Natural killer cell treated with Interleukin-12 subunit alpha and Interleukin-12 subunit beta and Interleukin-15 and Interleukin-18, amount 100 ng/mL, for 72 hours (primary cell): ENCODE data around the gene KLF7. TPM values are rescaled to one million over a fixed set of nuclear protein-coding genes. Genes with fewer than 3 reads are reported as not detected.

Source experiments
- ATAC-seq, 2 donors: fragments of 150-1000 bp; cut with Tn5 transposase in 1 of 2; sonication (Bioruptor Pico), chemical (Tn5 transposase) in 1 of 2; 2 replicates each; pipeline ENCODE4 v1.10.0; 2021
- DNase-seq: peaks from one replicate; pipeline ENCODE4 v3.0.0; 2022; ENCODE audit warnings: low spot score
- H3K27ac Mint-ChIP-seq, 2 donors: 1 replicate in 1 of 2; 2 replicates in 1 of 2; pipeline ENCODE4 v1.8.0; 2022; ENCODE audit warnings: mixed read lengths in 2 of 2, mild to moderate bottlenecking in 1 of 2, moderate library complexity in 1 of 2
- H3K27me3 Mint-ChIP-seq, 2 donors: 1 replicate in 1 of 2; 2 replicates in 1 of 2; pipeline ENCODE4 v1.8.0; 2022; ENCODE audit warnings: mixed read lengths in 2 of 2
- H3K36me3 Mint-ChIP-seq: one replicate; pipeline ENCODE4 v1.8.0; 2022; ENCODE audit warnings: mixed read lengths
- H3K4me1 Mint-ChIP-seq, 2 donors: 1 replicate in 1 of 2; 2 replicates in 1 of 2; pipeline ENCODE4 v1.8.0; 2022; ENCODE audit warnings: low read depth in 2 of 2, mixed read lengths in 2 of 2, mild to moderate bottlenecking in 1 of 2
- H3K4me3 Mint-ChIP-seq: one replicate; pipeline ENCODE4 v1.8.0; 2022; ENCODE audit warnings: mixed read lengths
- H3K9me3 Mint-ChIP-seq: 2 replicates; pipeline ENCODE4 v1.8.0; 2022; ENCODE audit warnings: mixed read lengths
- total RNA-seq, 2 donors: library from RNA; stranded (reverse); gene quantifications; one replicate each; pipeline ENCODE4 v1.2.3, GENCODE V29; 2022

The KLF7 gene
- total RNA-seq, 2 donors from 2014 or later, result 13.3 to 49.1 TPM

DNA sequence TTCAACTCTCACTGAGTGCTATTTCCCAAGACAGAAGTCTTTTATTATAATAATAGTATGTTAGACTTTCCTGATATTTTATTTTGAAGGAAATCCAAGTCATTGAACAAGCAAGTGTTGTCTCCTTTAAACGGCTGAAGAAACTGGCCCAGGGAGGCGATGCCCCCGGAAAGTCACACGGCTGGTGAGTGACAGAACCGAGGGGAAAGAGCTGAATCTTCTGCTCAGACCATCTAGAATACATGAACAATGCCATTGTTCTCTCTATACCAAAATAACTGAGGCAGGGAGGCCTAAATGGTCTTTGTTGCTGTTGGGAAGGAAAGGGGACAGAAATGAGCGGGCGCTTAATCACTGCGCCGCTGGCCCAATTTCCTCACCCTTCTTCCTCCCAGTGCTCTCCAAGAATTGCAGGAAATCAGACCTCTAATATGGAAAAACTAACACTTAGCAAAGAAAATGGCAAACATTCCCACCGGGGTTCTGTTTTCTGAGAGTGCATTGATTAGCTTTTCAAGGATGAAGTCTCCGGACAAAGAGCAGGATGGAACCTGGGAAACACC lies 101.5 kb downstream of the KLF7 start:
- Mint-ChIP-seq H3K27me3 (peaks cover 13 to 15% of the 10 kb centered on the region in 2 donors), H3K4me1 (peaks cover 0 to 2% of the 10 kb centered on the region in 2 donors), H3K27ac (no peak overlapping the region), H3K4me3 (no peak overlapping the region), H3K36me3 (no peaks in the 10 kb centered on the region), H3K9me3 (no peaks in the 10 kb centered on the region)
- DNase-seq, result no peak
- no peak for ATAC-seq

DNA sequence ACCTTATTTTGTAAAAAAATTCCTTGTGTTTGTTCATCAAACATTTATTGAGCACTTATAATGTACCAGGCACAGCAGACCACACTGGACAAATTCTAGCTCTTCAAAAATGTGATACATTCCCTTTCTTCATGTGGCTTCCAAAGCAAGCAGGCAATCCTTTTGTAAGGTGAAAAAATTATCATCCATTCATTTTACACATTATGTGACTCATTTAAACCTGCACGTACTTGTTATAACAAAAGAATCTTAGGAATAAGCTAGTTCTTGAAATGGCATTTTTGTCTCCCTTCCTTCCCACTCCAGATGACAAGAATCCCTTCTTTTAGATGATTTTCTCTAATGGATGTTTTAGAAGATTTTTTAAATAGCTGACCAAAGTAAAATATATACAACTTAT lies 104.6 kb downstream of the KLF7 start:
- Mint-ChIP-seq H3K27me3 (peaks cover 15 to 20% of the 10 kb centered on the region in 2 donors), H3K27ac (peak overlapping the region in 1 of 2 donors; percentile 56), H3K9me3 (no peaks in the 10 kb centered on the region), H3K36me3 (no peaks in the 10 kb centered on the region), H3K4me3 (no peak overlapping the region), H3K4me1 (no peaks in the 10 kb centered on the region)
- no peak for DNase-seq
- ATAC-seq, result no peak

DNA sequence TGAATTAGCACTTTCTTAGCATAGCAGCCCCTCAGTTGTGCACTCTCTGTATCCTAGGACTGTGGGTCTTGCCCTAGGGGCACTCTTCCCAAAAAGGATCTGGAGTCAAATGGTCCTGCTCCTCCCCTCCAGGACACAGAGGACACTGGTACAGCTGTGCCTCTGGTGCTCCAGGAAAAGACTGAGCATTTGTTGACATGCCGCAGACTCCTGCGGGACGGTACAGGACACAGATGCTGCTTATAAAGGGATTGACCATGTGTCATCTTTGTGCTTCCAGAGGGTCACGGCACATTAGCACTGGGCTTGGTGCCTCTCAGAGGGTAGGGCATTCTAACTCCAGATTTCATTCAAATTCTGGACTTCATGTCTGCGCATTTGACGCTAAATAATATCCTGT lies 110.5 kb downstream of the KLF7 start:
- Mint-ChIP-seq H3K27ac (peak overlapping the region in 1 of 2 donors; percentile 64), H3K27me3 (peaks cover 14 to 43% of the 10 kb centered on the region in 2 donors), H3K4me1 (peaks cover 5 to 7% of the 10 kb centered on the region in 2 donors), H3K36me3 (peaks cover 5% of the 10 kb centered on the region), H3K4me3 (no peak overlapping the region), H3K9me3 (no peaks in the 10 kb centered on the region)
- no peak for DNase-seq
- ATAC-seq, result peak in 1 of 2 donors; percentile 13

DNA sequence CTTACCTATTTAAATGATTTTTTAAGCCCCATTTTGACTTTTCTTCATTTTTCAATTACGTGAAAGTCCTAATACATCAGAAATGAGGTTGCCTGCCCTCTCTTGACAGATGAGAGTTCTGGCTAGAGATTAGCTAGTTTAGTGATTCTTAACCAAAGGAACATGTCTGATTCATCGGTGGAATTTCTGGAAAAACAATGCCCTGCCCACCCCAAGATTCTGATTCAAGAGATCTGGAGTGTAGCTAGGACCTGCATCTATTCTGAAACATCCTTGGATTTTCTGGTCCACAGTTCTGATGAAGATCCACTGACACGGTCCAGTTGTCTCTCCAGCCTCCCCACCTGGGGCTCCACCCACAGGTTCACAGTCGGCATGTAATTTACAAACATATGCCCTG lies 111.2 kb downstream of the KLF7 start:
- peak overlapping the region in 1 of 2 donors; percentile 64 for H3K27ac Mint-ChIP-seq
- peaks cover 14 to 43% of the 10 kb centered on the region in 2 donors for H3K27me3 Mint-ChIP-seq
- no peak for DNase-seq
- H3K36me3 Mint-ChIP-seq, result peaks cover 5% of the 10 kb centered on the region
- H3K9me3 Mint-ChIP-seq, result no peaks in the 10 kb centered on the region
- H3K4me3 Mint-ChIP-seq, result no peak overlapping the region
- peaks cover 8 to 13% of the 10 kb centered on the region in 2 donors for H3K4me1 Mint-ChIP-seq
- ATAC-seq, result no peak

- H3K4me1 Mint-ChIP-seq, result peaks cover 22 to 34% of the 10 kb centered on the region in 2 donors
- peaks cover 5% of the 10 kb centered on the region for H3K36me3 Mint-ChIP-seq
- ATAC-seq (no peak), DNase-seq (no peak)
- no peak overlapping the region for H3K4me3 Mint-ChIP-seq
- H3K9me3 Mint-ChIP-seq, result no peaks in the 10 kb centered on the region
- peak overlapping the region in 1 of 2 donors; percentile 90 for H3K27ac Mint-ChIP-seq
- H3K27me3 Mint-ChIP-seq, result peaks cover 6 to 25% of the 10 kb centered on the region in 2 donors
Measured at GRCh38 chr2:207051385-207051965, 114.3 kb downstream of the KLF7 start.

- ATAC-seq (peak; percentile 53 to 80), DNase-seq (no peak)
- H3K36me3 Mint-ChIP-seq, result peaks cover 5% of the 10 kb centered on the region
- H3K9me3 Mint-ChIP-seq, result no peaks in the 10 kb centered on the region
- H3K4me1 Mint-ChIP-seq, result peaks cover 28 to 41% of the 10 kb centered on the region in 2 donors
- H3K4me3 Mint-ChIP-seq, result peak overlapping the region; percentile 48
- H3K27me3 Mint-ChIP-seq, result peaks cover 6 to 34% of the 10 kb centered on the region in 2 donors
- H3K27ac Mint-ChIP-seq, result peak overlapping the region; percentile 64 to 90
Measured at GRCh38 chr2:207049122-207049521, 116.6 kb downstream of the KLF7 start.

DNA sequence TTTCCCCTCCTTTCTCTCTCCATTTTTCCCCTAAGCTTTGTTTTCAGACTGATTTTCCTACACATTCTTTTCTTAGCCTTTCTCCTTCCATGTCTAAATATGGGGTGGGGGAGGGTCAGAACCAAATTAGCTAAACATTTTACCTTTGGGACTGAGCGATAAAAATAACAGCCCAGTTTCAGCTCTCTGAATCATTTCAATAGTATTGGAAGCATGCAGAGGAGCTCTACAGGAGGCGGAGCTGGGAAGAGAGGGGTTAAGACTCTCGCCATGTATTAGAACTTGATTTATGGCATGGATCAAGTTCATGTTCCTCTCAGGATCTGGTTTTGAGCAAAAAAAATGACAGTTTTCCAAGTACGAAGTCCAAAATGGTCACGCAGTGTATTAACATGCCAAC lies 117.3 kb downstream of the KLF7 start:
- peaks cover 28 to 41% of the 10 kb centered on the region in 2 donors for H3K4me1 Mint-ChIP-seq
- H3K36me3 Mint-ChIP-seq, result peaks cover 5% of the 10 kb centered on the region
- no peak for ATAC-seq
- no peak for DNase-seq
- peak overlapping the region; percentile 48 for H3K4me3 Mint-ChIP-seq
- peaks cover 6 to 34% of the 10 kb centered on the region in 2 donors for H3K27me3 Mint-ChIP-seq
- peak overlapping the region; percentile 64 to 90 for H3K27ac Mint-ChIP-seq
- no peaks in the 10 kb centered on the region for H3K9me3 Mint-ChIP-seq

DNA sequence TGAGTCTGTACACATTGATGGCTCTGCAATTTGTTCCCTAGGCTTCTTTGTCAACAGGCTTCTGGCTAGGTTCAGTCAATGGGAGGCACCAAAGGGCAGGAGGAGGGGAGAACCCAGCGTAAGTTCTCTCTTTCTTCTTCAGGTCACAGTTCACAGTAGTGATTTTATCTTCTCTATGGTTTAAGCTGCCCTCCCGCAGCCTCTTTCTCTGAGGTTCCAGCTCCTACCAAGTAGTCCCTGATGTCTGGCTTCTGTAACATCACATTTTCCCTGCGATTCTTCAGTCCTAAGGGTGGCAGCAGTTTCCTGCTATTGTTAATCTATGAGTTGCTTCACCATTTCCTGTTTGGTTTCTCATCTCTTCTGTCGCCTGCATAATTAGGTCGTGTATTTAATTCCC lies 119.0 kb downstream of the KLF7 start:
- H3K36me3 Mint-ChIP-seq, result no peaks in the 10 kb centered on the region
- ATAC-seq (peak; percentile 74 to 84), DNase-seq (peak; percentile 65)
- peak overlapping the region; percentile 50 for H3K4me3 Mint-ChIP-seq
- peaks cover 23 to 38% of the 10 kb centered on the region in 2 donors for H3K4me1 Mint-ChIP-seq
- no peaks in the 10 kb centered on the region for H3K9me3 Mint-ChIP-seq
- peak overlapping the region; percentile 55 to 90 for H3K27ac Mint-ChIP-seq
- peaks cover 9 to 18% of the 10 kb centered on the region in 2 donors for H3K27me3 Mint-ChIP-seq

- H3K4me3 Mint-ChIP-seq, result peak overlapping the region; percentile 58
- DNase-seq, result no peak
- H3K9me3 Mint-ChIP-seq, result no peaks in the 10 kb centered on the region
- H3K27me3 Mint-ChIP-seq, result peaks cover 12 to 17% of the 10 kb centered on the region in 2 donors
- no peaks in the 10 kb centered on the region for H3K36me3 Mint-ChIP-seq
- H3K4me1 Mint-ChIP-seq, result peaks cover 23 to 34% of the 10 kb centered on the region in 2 donors
- H3K27ac Mint-ChIP-seq, result peak overlapping the region; percentile 12 to 90
- no peak for ATAC-seq
Measured at GRCh38 chr2:207045531-207045930, 120.2 kb downstream of the KLF7 start.

- Mint-ChIP-seq H3K9me3 (no peaks in the 10 kb centered on the region), H3K36me3 (no peaks in the 10 kb centered on the region), H3K27me3 (peaks cover 16 to 24% of the 10 kb centered on the region in 2 donors), H3K4me3 (no peak overlapping the region), H3K4me1 (peaks cover 21 to 34% of the 10 kb centered on the region in 2 donors), H3K27ac (peak overlapping the region in 1 of 2 donors; percentile 90)
- no peak for DNase-seq
- ATAC-seq, result no peak
Measured at GRCh38 chr2:207044379-207045362, 121.1 kb downstream of the KLF7 start.

GRCh38 chr2:207042841-207043240 lies 122.9 kb downstream of the KLF7 start:
- DNase-seq, result no peak
- Mint-ChIP-seq H3K4me1 (peaks cover 14 to 20% of the 10 kb centered on the region in 2 donors), H3K36me3 (no peaks in the 10 kb centered on the region), H3K9me3 (no peaks in the 10 kb centered on the region), H3K27ac (peak overlapping the region in 1 of 2 donors; percentile 32), H3K27me3 (peaks cover 19 to 24% of the 10 kb centered on the region in 2 donors), H3K4me3 (no peak overlapping the region)
- ATAC-seq, result no peak

DNA sequence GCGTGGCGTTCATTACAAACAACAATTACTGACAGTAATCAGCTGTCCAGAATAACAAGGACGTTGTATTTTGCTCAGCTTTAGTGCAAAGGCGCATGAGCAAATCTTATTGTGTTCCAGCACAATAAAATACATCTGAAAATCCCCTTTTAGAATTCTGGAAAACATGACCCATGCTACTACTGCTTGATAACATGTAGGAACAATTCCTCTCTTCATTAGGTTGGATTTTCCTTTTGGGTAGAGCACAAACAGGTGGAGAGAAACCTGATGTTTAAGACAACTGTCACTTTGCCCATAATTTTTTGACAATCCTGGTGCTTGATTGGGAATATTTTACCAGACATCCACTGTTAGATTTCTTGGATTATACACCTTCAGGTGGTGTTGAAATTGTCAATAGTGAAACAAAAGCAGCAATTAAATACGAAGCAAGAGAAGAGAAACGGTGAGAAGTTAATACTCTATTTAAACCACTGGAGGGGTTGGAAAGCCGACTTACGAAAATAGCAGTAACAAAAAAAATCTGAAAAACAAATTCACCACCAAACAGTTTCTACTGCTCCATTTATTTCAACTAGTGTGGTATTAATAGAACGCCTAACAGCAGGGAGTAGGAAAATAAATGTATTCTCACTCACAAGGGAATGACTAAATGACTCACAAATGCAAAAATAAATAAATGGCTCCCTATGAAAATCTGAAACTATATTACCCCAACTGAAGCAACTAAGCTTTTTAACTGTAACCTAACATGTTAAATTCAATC lies 123.8 kb downstream of the KLF7 start:
- ATAC-seq (no peak), DNase-seq (no peak)
- H3K27me3 Mint-ChIP-seq, result peaks cover 19 to 24% of the 10 kb centered on the region in 2 donors
- H3K27ac Mint-ChIP-seq, result peak overlapping the region in 1 of 2 donors; percentile 32
- H3K36me3 Mint-ChIP-seq, result no peaks in the 10 kb centered on the region
- H3K9me3 Mint-ChIP-seq, result no peaks in the 10 kb centered on the region
- no peak overlapping the region for H3K4me3 Mint-ChIP-seq
- peaks cover 10 to 16% of the 10 kb centered on the region in 2 donors for H3K4me1 Mint-ChIP-seq

- no peaks in the 10 kb centered on the region for H3K36me3 Mint-ChIP-seq
- peaks cover 23 to 24% of the 10 kb centered on the region in 2 donors for H3K27me3 Mint-ChIP-seq
- ATAC-seq (no peak), DNase-seq (no peak)
- no peak overlapping the region for H3K27ac Mint-ChIP-seq
- H3K9me3 Mint-ChIP-seq, result no peaks in the 10 kb centered on the region
- H3K4me3 Mint-ChIP-seq, result no peak overlapping the region
- H3K4me1 Mint-ChIP-seq, result peaks cover 6 to 11% of the 10 kb centered on the region in 2 donors
Measured at GRCh38 chr2:207041279-207041678, 124.5 kb downstream of the KLF7 start.
